Pancreas (tissue), 10 donors: ENCODE results near the gene PDGFC. TPM values are rescaled to one million over a fixed set of nuclear protein-coding genes. Genes with fewer than 3 reads are reported as not detected.

Experiments used
- ATAC-seq, 4 donors: fragments of 200-7000 bp; cut with Tn5 transposase; one replicate each; pipeline versions ENCODE4 v1.8.0 to v1.9.1; 2020; ENCODE audit warnings: mild to moderate bottlenecking in 4 of 4, moderate library complexity in 4 of 4
- DNase-seq, 6 donors: peaks; one replicate each; pipeline ENCODE4 v3.0.0-alpha.2; 2020
- FAIRE-seq: peaks from 2 replicates; lab custom pipeline; 2012; peaks lifted over from hg19 to GRCh38; lab: Jason Lieb, UNC
- H3K27ac ChIP-seq, 4 donors: fragments of 200-600 bp; sonication (generic); 1 replicate in 3 of 4; 2 replicates in 1 of 4; pipeline versions ENCODE4 v1.5.0 to v1.8.0; 2020
- H3K27me3 ChIP-seq, 4 donors: fragments of 200-600 bp; one replicate each; pipeline ENCODE4 v1.8.0; 2021
- H3K36me3 ChIP-seq, 3 donors: fragments of 200-600 bp; sonication (generic) in 1 of 3; one replicate each; pipeline versions ENCODE4 v1.5.0 to v1.8.0; 2020 to 2021
- H3K4me1 ChIP-seq, 3 donors: fragments of 200-600 bp; one replicate each; pipeline ENCODE4 v1.8.0; 2021
- H3K4me3 ChIP-seq, 4 donors: fragments of 200-600 bp; sonication (generic) in 2 of 4; one replicate each; pipeline versions ENCODE4 v1.5.0 to v1.8.0; 2020 to 2021
- H3K9me3 ChIP-seq, 4 donors: fragments of 200-600 bp; one replicate each; pipeline ENCODE4 v1.8.0; 2021
- WGBS, 2 donors: extraction: QIAGEN DNeasy Blood & Tissue Kit; methylation state at CpG; one replicate each; pipeline ENCODE4 v1.1.7; 2013; 5-methylcytosine and 5-hydroxymethylcytosine counted together
- intact Hi-C, 3 donors: fragments of 100-400 bp; cut with DNase I; formaldehyde crosslinking; loops; one replicate each; pipeline versions ENCODE4 v1.11.1 to v1.14.2; 2022
- polyA plus RNA-seq, 2 donors: library from polyadenylated mRNA; stranded (reverse); fragments of 200-250 nt; gene quantifications; one replicate each; pipeline ENCODE4 v1.2.3, GENCODE V29; 2013
- total RNA-seq, 6 donors: library from RNA; stranded (reverse); fragmentation: NEBNext Ultra II Directional in 4 of 6; extraction: Animal tissue kit (Norgen Biotek cat#: 25700) in 4 of 6; gene quantifications; one replicate each; pipeline versions ENCODE4 v1.2.1 to v1.2.4, GENCODE V29; 2021 to 2023
- TF ChIP-seq, protein P1 (sequence below), 4 donors: fragments of 200-600 bp; sonication (generic) in 3 of 4; IDR thresholded peaks; one replicate each; pipeline versions ENCODE4 v1.5.0 to v1.8.0; 2021; ENCODE audit warnings: antibody characterized with exemption in 4 of 4
- donor health status: healthy with polysubstance abuse.
- donor health status: DM: no; HTN: no; CAD: no; lungs with moderate emphysema.
- donor health status: DM: no; HTN: no; CAD: no.
- donor health status: control.
- donor health status: control.
- donor health status: Bipolar disorder and iron deficiency.
- donor health status: DM: yes; HTN: yes; CAD: no.
- donor health status: DM: no; HTN: no; CAD: no.
- donor health status: DM: no; HTN: no; CAD: no.
- donor health status: DM: yes; HTN: yes; CAD: no.

PDGFC gene
- total and polyA plus RNA-seq, 8 donors, result 4.3 to 32.9 (median 12.9) TPM

DNA sequence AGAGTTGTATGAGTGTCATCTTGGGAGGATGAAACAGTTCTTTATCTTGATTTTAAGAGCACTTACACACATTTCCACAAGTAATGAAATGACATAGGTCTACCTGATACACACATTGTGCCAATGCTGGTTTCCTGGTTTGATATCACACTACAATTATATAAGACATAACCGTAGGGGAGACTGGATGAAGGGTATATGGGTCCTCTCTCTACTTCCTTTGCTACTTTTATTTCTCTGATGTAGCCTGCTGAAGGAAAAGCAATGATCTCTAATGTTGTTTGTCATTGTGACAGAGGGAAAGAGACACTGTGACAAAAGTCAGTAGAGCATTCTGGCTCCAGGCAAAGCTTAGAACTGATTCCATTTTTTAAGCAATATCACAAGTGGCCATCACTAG is 238.0 kb downstream of the PDGFC start:
- no peaks in the 10 kb centered on the region for H3K4me1 ChIP-seq
- ATAC-seq, result no peak
- WGBS, 2 donors, result 89 to 97% methylated on average over 1 of the region's 1 CpG
- H3K27ac ChIP-seq, result no peak overlapping the region
- intact Hi-C loops, result no loop called here
- peaks cover 0 to 3% (median 0%) of the 10 kb centered on the region in 4 donors for H3K9me3 ChIP-seq
- FAIRE-seq, result no peak
- DNase-seq, result no peak
- TF ChIP-seq, protein P1, sequence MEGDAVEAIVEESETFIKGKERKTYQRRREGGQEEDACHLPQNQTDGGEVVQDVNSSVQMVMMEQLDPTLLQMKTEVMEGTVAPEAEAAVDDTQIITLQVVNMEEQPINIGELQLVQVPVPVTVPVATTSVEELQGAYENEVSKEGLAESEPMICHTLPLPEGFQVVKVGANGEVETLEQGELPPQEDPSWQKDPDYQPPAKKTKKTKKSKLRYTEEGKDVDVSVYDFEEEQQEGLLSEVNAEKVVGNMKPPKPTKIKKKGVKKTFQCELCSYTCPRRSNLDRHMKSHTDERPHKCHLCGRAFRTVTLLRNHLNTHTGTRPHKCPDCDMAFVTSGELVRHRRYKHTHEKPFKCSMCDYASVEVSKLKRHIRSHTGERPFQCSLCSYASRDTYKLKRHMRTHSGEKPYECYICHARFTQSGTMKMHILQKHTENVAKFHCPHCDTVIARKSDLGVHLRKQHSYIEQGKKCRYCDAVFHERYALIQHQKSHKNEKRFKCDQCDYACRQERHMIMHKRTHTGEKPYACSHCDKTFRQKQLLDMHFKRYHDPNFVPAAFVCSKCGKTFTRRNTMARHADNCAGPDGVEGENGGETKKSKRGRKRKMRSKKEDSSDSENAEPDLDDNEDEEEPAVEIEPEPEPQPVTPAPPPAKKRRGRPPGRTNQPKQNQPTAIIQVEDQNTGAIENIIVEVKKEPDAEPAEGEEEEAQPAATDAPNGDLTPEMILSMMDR (IDR thresholded peaks at IDR 0.05), result no peak
- no peaks in the 10 kb centered on the region for H3K36me3 ChIP-seq
- H3K27me3 ChIP-seq, result no peaks in the 10 kb centered on the region
- H3K4me3 ChIP-seq, result no peak overlapping the region

DNA sequence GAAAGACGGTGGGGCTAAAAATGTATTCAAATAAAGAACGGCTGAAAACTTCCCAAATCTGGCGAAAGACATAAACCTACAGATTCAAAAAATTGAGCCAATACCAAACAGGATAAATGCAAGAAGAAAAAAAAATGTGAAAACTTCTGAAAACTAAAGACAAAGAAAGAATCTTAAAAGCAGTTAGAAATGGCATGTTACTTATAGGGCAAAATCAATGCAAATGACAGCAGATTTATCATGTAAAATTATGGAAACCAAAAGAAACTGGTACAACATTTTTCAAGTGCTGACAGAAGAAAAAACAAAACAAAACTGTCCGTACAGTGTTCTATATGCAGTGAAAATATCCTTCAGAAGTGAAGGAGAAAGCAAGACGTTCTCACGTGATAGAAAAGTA is 239.0 kb downstream of the PDGFC start:
- TF ChIP-seq, protein P1 (IDR thresholded peaks at IDR 0.05), result no peak
- no peaks in the 10 kb centered on the region for H3K27me3 ChIP-seq
- H3K27ac ChIP-seq, result no peak overlapping the region
- no peaks in the 10 kb centered on the region for H3K36me3 ChIP-seq
- H3K4me1 ChIP-seq, result no peaks in the 10 kb centered on the region
- intact Hi-C loops, result no loop called here
- DNase-seq (no peak), ATAC-seq (no peak), FAIRE-seq (no peak)
- H3K9me3 ChIP-seq, result peaks cover 0 to 3% (median 0%) of the 10 kb centered on the region in 4 donors
- WGBS, 2 donors, result 84 to 92% methylated on average over 6 of the region's 6 CpGs
- no peak overlapping the region for H3K4me3 ChIP-seq

DNA sequence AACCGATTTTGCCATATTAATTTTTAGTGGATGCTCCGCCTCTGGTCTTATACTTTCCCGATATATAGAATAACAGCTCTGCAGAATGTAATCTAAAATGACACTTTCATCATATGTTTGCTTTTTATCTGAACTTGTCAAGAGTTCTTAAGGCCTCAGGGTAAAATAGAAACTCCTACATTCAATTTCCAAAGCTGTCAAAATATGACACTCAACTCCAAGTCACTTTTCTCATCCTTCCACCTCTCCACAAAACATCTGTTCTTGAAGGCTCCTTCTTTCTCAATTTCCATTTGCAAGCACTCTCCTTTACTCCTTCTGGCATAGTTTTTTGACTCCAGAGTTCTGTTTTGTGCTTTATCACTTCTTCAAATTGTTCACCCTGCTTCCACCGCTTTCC is 242.2 kb downstream of the PDGFC start:
- intact Hi-C loops, result no loop called here
- Histone ChIP-seq H3K4me1 (no peaks in the 10 kb centered on the region), H3K9me3 (peaks cover 0 to 3% (median 0%) of the 10 kb centered on the region in 4 donors), H3K27me3 (no peaks in the 10 kb centered on the region), H3K4me3 (no peak overlapping the region), H3K36me3 (no peaks in the 10 kb centered on the region), H3K27ac (no peak overlapping the region)
- TF ChIP-seq, protein P1 (IDR thresholded peaks at IDR 0.05), result no peak
- no peak for ATAC-seq
- FAIRE-seq, result no peak
- WGBS, 2 donors, result 76 to 81% methylated on average over 4 of the region's 4 CpGs
- no peak for DNase-seq

DNA sequence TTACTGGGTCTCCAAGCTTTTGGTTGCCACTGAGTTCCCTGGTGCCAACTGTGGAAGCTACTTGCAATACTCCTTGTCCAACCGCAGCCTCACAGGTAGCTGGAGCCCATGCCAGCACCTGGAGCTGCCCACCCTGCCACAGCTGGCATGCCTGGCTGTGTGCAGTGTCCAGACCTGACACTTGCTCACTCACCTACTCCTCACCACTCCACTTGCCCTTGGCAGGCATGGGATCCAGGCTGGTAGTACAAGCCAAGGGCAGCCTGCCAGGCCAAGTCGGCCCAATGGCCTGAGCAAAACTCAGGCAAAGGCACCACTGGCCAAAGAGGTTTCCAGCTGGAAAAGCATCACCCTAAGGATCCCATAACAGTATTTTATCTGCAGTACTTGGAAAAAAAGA is 246.3 kb downstream of the PDGFC start:
- WGBS, 2 donors, result 49 to 64% methylated on average over 2 of the region's 2 CpGs
- no peaks in the 10 kb centered on the region for H3K36me3 ChIP-seq
- FAIRE-seq (no peak), DNase-seq (peak in 1 of 6 donors; percentile 40), ATAC-seq (no peak)
- no peaks in the 10 kb centered on the region for H3K9me3 ChIP-seq
- H3K27ac ChIP-seq, result no peak overlapping the region
- H3K27me3 ChIP-seq, result no peaks in the 10 kb centered on the region
- intact Hi-C loops, result no loop called here
- no peaks in the 10 kb centered on the region for H3K4me1 ChIP-seq
- TF ChIP-seq, protein P1 (IDR thresholded peaks at IDR 0.05), result no peak
- H3K4me3 ChIP-seq, result no peak overlapping the region

DNA sequence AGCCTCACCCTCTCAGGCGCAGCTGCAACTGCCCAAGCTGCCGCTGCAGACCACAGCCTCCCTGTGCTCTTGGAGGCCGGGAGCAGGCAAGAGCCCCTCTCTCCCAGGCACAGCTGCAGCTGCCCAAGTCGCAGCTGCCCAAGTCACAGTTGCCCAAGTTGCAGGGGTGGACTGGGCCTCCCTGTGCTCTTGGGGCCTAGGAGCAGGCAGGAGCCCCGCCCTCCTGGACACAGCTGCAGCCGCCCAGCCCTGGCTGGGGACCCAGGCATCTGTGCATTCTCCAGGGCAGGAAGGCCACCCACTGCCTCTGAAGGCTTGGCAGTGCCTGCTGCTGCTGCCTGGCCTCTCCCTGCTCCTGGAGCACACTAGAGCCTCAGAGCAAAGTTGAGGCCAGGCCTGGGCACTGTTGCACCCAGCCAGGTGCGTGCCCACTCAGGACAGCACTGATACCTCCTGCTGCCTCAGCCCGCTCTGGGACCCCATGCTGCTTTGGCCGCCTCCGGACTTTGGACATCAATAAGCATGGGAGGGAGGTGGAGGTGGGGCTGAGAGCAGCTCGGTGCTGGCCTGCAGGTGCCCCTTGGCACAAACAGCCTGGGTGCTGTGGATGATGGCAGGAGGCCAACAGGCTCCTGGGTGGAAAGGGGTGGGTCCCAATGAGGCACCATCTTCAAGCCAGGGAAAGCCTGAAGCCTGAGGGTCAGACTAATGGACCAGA is 247.5 kb downstream of the PDGFC start:
- DNase-seq (peak in 2 of 6 donors; percentile 16 to 63), ATAC-seq (no peak), FAIRE-seq (no peak)
- Histone ChIP-seq H3K4me3 (no peak overlapping the region), H3K27ac (no peak overlapping the region), H3K27me3 (no peaks in the 10 kb centered on the region), H3K9me3 (no peaks in the 10 kb centered on the region), H3K36me3 (no peaks in the 10 kb centered on the region), H3K4me1 (no peaks in the 10 kb centered on the region)
- intact Hi-C loops, result no loop called here
- TF ChIP-seq, protein P1 (IDR thresholded peaks at IDR 0.05), result no peak
- WGBS, 2 donors, result 83 to 89% methylated on average over 11 of the region's 11 CpGs
